Non-pigmented ciliary epithelial cell (primary cell): ENCODE results near the gene STXBP1.

ENCODE experiments used
- DNase-seq: peaks from one replicate; pipeline ENCODE4 v3.0.0-alpha.2; 2010; ENCODE audit warnings: low read depth

Gene STXBP1

GRCh38 chr9:127658428-127658827 lies 46.4 kb downstream of the STXBP1 start:
- no peak for DNase-seq

GRCh38 chr9:127660886-127661741 lies 49.0 kb downstream of the STXBP1 start:
- no peak for DNase-seq

DNA sequence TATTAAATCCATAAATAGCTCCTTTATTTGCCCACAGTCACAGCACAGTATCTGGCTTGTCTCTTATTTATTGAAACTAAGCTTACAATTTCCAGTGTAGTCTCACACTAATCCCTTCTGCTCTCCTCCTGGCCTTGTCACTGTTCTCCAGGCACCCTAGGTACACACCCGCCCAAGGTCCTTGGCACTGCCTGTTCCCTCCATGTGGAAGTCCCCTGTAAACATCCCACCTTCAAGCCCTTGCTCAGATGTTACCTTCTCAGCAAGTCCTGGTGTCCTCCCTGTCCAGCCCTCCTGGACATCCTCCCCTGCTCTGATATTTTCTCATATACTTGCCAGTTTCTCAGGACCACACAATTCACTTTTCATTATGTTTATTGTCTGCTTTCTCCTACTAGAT lies 50.5 kb downstream of the STXBP1 start:
- no peak for DNase-seq

GRCh38 chr9:127664324-127664677 lies 52.2 kb downstream of the STXBP1 start:
- no peak for DNase-seq

DNA sequence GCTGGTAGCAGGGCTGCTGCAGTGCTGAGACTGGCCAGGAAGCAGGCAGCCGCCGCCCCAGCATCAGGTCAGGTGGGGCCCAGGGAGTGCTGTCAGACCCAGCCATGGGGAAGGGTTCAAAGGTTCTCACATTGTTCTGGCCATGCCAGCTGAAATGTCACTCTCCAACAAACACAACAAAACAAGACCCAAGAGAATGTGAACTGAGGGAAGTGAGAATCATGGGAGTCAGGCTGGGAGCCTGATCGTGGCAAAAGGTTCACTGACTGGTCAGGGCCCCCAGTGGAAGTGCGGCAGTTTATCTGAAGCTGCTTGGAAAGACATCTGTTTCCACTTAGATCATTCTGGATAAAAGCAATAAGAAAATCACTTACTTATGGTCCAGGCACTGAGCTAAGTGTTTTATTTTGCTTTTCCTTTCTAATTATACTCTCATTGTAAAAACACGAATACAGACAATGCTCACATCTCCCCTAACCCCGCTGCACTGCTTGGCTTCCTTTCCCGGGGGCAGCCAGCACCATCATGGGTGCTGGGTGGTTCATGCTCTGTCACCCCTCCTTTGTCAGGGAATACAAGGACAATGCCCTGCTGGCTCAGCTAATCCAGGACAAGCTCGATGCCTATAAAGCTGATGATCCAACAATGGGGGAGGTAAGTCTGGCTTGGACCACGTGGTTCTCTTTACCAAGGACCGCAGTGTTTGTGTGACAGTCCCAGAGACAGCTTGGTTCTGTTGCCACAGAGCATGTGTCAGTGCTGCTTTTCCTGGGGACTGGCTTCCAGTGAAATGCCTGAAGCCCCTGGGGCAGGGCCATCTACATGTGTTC lies 52.8 kb downstream of the STXBP1 start:
- no peak for DNase-seq

GRCh38 chr9:127667127-127667844 lies 55.2 kb downstream of the STXBP1 start:
- no peak for DNase-seq

DNA sequence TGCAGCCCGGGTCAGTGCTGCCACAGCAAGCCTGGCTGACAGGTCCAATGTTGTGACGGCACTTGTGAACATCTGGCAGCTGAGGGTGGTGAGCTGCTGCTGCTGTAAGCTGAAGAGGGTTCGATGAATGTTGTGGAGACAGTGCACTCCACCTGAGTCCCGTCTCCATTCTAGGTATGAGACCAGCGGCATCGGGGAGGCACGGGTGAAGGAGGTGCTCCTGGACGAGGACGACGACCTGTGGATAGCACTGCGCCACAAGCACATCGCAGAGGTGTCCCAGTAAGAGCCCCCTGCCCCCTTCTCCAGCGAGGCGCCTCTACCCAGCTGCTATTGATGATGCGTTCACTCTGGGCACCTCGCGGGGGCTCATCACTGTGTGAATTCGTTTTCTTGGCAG lies 55.8 kb downstream of the STXBP1 start:
- no peak for DNase-seq

DNA sequence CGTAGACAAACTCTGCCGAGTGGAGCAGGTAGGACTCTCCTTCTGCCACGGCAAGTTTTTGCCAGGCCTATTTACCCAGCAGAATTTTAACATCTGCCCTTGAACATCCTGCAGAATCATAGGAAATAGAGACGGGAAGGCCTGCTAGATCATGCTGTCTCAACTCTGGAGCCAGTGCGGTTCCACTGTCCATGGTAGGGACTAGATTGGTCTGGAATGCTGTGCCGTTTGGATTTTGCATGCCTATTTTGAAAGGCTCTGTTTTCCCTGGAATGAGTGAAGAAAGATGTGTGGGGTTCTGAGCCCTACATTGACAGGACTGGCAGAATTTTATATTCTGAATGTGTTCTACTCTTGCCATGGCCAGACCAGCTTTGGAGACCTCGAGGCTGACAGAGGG lies 61.2 kb downstream of the STXBP1 start:
- DNase-seq: no peak

DNA sequence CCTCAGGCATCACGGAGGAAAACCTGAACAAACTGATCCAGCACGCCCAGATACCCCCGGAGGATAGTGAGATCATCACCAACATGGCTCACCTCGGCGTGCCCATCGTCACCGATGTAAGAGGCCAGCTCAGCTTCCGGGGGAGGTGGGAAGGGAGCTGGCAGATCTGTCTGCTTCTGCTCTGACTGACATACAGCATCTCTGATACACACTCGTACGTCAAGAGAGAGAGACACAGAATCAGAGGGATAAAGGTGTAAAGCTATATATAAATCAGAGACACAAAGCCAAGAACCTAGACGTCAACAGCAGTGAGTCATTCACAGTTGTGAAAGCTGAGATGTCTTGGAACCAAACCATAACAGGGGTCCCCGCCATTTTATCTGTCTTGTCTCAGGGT lies 64.6 kb downstream of the STXBP1 start:
- DNase-seq: no peak

- no peak for DNase-seq
Measured at GRCh38 chr9:127679506-127679905, 67.4 kb downstream of the STXBP1 start.

GRCh38 chr9:127680226-127680625 lies 68.1 kb downstream of the STXBP1 start:
- DNase-seq: no peak

- no peak for DNase-seq
Measured at GRCh38 chr9:127680846-127681245, 68.8 kb downstream of the STXBP1 start.

GRCh38 chr9:127682351-127683136 lies 70.5 kb downstream of the STXBP1 start:
- no peak for DNase-seq

DNA sequence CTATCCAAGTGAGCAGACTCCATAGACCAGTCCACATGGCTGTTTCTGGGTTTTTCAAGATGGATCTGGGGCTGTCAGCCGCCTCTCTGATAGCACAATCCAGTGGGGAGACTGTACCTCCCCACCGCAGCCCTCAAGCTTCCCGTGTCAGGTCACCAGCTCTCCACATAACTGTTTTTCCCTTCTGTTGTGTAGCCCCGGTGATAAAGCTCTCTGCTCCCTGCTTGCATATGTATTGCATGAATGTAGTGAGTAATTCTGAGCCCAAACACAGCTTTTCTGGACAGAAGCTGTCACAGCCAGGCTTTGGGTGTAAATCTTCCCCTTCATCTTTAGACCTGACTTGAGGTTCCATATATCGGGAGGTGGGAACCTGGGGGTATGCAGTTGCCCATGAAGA lies 71.6 kb downstream of the STXBP1 start:
- DNase-seq: no peak

DNA sequence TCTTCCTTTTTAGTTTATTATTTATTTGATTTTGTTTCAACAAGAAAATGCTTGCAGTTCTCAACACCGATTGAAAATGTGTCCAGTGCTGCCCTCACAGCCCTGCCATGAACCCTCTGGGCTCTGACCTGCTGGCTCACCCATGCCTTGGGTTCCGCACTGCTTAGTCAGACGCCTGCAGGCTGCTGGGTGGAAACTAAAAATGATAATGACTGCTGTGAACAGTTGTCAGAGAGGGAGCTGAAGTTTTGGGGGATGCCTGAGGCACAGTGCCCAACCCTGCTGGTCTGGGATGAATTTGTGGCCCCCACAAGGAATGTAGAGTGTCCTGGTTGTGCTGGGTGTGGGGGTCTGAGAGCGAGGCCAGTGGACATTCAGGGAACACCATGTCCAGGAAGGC lies 72.5 kb downstream of the STXBP1 start:
- no peak for DNase-seq

GRCh38 chr9:127686461-127687393 lies 74.7 kb downstream of the STXBP1 start:
- no peak for DNase-seq

- no peak for DNase-seq
Measured at GRCh38 chr9:127689329-127690000, 77.4 kb downstream of the STXBP1 start.

GRCh38 chr9:127690735-127691134 lies 78.7 kb downstream of the STXBP1 start:
- DNase-seq: no peak

DNA sequence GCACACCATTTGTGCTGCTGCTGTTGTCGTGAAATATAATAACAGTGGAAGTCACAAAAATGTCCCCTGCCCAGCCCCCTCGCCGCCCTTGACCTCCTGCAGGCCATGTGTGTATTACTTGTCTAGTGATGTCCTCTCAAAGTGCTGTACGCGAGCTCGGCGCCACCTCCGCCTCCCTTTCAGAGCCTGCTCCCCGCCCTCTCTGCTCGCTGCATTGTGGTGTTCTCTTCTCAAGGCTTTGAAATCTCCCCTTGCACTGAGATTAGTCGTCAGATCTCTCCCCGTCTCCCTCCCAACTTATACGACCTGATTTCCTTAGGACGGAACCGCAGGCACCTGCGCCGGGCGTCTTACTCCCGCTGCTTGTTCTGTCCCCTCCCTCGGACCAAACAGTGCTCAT lies 80.0 kb downstream of the STXBP1 start:
- no peak for DNase-seq

- DNase-seq: no peak
Measured at GRCh38 chr9:127693143-127693542, 81.1 kb downstream of the STXBP1 start.
